ENCODE results near the gene ATP2A3.

Gene ATP2A3

DNA sequence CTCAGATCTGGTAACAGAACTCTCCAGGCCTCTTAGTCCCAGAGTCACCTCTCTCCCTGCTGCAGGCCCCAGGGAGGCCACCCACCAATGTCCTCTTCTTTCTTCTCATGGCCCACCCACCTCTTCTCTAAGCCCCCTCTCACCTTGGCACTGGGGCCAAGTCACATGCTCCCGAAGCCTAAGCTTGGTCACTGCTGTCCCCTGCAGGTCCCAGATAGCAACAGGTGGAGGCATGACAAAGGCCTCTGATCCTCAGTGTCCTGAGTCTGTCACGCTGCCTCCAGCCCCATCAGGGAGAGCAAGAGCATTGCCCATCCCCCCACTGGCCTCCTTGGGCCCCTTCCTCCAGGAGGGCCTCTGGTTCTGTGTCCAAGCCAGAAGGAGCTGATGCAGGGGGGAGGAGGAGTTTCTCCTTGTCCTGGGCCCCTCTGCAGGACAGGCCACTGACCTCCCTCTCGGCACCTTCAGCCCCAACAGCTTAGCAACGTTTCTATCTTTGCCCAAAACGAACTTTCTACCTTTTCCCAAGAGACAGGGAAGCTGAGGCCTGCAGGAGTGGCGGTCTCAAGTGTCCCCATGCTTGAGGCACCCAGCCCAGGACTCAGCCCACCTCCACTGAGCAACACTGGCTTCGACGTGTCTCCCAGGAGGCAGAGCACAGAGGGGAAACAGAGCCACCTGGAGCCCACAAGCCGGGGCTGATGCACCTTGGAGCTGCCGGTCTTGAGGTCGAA, 56.6 kb downstream of the ATP2A3 start:
- Histone ChIP-seq H2BK5ac (ENCODE audit: low read depth, low read length, poor library complexity) (no peak overlapping the region), H4K91ac (ENCODE audit: low read depth, low read length) (no peak overlapping the region), H3K18ac (ENCODE audit: low read length) (no peak overlapping the region), H3K79me2 (ENCODE audit: control insufficient read depth, insufficient read depth, low read length, poor library complexity) (no peaks in the 10 kb centered on the region), H3K79me1 (ENCODE audit: low read length) (no peaks in the 10 kb centered on the region), H3K4me2 (ENCODE audit: low read length) (no peak overlapping the region), H3K14ac (ENCODE audit: low read length) (no peak overlapping the region), H3K9ac (ENCODE audit: low read length) (no peak overlapping the region), H3K27me3 (ENCODE audit: insufficient read depth, low read length) (no peaks in the 10 kb centered on the region), H2AK5ac (ENCODE audit: low read length) (no peak overlapping the region), H3K36me3 (ENCODE audit: control insufficient read depth in 1 of 2, insufficient read depth in 2 of 2, low read length in 2 of 2) (no peaks in the 10 kb centered on the region), H2AFZ (ENCODE audit: insufficient read depth, low read length, poor library complexity) (no peak overlapping the region), H4K8ac (ENCODE audit: low read depth, low read length) (no peak overlapping the region), H3K4ac (ENCODE audit: low read depth, low read length) (no peak overlapping the region), H3K9me3 (ENCODE audit: insufficient read depth, low read depth, low read length) (no peaks in the 10 kb centered on the region), H3K4me3 (ENCODE audit: low read depth, low read length) (no peak overlapping the region), H2BK12ac (ENCODE audit: low read length) (no peak overlapping the region), H2BK120ac (ENCODE audit: insufficient read depth, low read length, poor library complexity) (no peak overlapping the region), H3K4me1 (ENCODE audit: control insufficient read depth in 1 of 2, insufficient read depth in 2 of 2, low read length in 2 of 2) (no peaks in the 10 kb centered on the region), H4K12ac (ENCODE audit: low read depth, low read length) (no peak overlapping the region), H3K23ac (ENCODE audit: low read length) (no peak overlapping the region), H3K27ac (ENCODE audit: low read depth, low read length) (no peak overlapping the region)
- WGBS (ENCODE audit: extremely low coverage, insufficient coverage, insufficient read length): no CpG with 5 or more reads among the region's 11 CpGs
- DNase-seq: no peak

DNA sequence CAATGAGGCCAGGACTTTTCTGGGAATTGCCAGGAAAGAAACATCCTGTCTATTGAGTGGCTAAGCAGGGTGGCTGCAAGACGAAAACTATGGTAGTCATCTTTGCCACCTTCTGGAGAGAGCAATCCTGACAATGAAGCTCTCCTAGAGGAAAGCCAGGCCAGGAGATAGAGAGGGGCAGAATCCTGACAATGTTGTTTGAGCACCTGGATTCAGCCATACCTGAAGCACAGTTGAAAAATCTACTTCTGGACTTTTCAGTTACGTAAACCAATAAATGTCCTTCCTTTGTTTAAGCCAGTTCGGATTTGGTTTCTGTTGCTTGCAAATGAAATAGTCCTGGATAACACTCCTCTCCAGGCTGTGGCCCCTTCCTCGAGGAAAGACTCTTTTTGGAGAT, 57.4 kb downstream of the ATP2A3 start:
- no peak overlapping the region for H3K4me3 ChIP-seq (ENCODE audit: low read depth, low read length)
- H3K79me2 ChIP-seq (ENCODE audit: control insufficient read depth, insufficient read depth, low read length, poor library complexity): no peaks in the 10 kb centered on the region
- WGBS (ENCODE audit: extremely low coverage, insufficient coverage, insufficient read length): no CpG with 5 or more reads among the region's 4 CpGs
- H3K23ac ChIP-seq (ENCODE audit: low read length): no peak overlapping the region
- no peaks in the 10 kb centered on the region for H3K9me3 ChIP-seq (ENCODE audit: insufficient read depth, low read depth, low read length)
- no peaks in the 10 kb centered on the region for H3K79me1 ChIP-seq (ENCODE audit: low read length)
- no peak overlapping the region for H3K14ac ChIP-seq (ENCODE audit: low read length)
- no peak overlapping the region for H3K4me2 ChIP-seq (ENCODE audit: low read length)
- H2AK5ac ChIP-seq (ENCODE audit: low read length): no peak overlapping the region
- no peaks in the 10 kb centered on the region for H3K4me1 ChIP-seq (ENCODE audit: control insufficient read depth in 1 of 2, insufficient read depth in 2 of 2, low read length in 2 of 2)
- no peak overlapping the region for H4K12ac ChIP-seq (ENCODE audit: low read depth, low read length)
- no peak overlapping the region for H2BK5ac ChIP-seq (ENCODE audit: low read depth, low read length, poor library complexity)
- no peak overlapping the region for H2BK120ac ChIP-seq (ENCODE audit: insufficient read depth, low read length, poor library complexity)
- no peak overlapping the region for H3K27ac ChIP-seq (ENCODE audit: low read depth, low read length)
- H4K91ac ChIP-seq (ENCODE audit: low read depth, low read length): no peak overlapping the region
- no peaks in the 10 kb centered on the region for H3K36me3 ChIP-seq (ENCODE audit: control insufficient read depth in 1 of 2, insufficient read depth in 2 of 2, low read length in 2 of 2)
- H3K18ac ChIP-seq (ENCODE audit: low read length): no peak overlapping the region
- DNase-seq: no peak
- no peak overlapping the region for H3K4ac ChIP-seq (ENCODE audit: low read depth, low read length)
- no peaks in the 10 kb centered on the region for H3K27me3 ChIP-seq (ENCODE audit: insufficient read depth, low read length)
- no peak overlapping the region for H2AFZ ChIP-seq (ENCODE audit: insufficient read depth, low read length, poor library complexity)
- H2BK12ac ChIP-seq (ENCODE audit: low read length): no peak overlapping the region
- no peak overlapping the region for H3K9ac ChIP-seq (ENCODE audit: low read length)
- H4K8ac ChIP-seq (ENCODE audit: low read depth, low read length): no peak overlapping the region

DNA sequence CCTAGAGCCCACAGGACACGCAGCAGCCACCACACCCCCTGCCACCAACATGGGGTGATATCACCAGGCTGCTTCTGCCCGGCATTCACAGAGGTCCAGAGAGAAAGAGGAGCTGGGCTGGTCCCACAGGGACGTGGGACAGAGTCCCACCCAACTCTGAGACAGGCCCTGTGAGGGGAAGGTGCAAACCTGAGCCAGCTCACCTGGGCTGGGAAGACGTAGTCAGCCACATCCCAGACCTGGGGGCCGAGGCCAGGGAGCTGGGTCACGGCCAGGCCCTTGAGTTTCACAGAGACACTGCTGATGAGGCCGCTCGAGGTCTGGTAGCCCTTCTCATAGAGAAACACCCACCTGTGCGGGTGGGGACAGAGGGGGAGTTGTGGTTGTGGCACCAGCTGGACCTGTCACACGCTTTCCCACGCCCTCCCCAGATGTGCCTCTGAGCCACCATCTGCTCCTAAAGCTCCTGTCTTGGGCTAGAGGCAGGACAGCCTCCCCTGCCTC, 59.2 kb downstream of the ATP2A3 start:
- Histone ChIP-seq H3K9me3 (ENCODE audit: insufficient read depth, low read depth, low read length) (no peaks in the 10 kb centered on the region), H3K27ac (ENCODE audit: low read depth, low read length) (no peak overlapping the region), H3K18ac (ENCODE audit: low read length) (no peak overlapping the region), H3K4me1 (ENCODE audit: control insufficient read depth in 1 of 2, insufficient read depth in 2 of 2, low read length in 2 of 2) (no peaks in the 10 kb centered on the region), H2BK120ac (ENCODE audit: insufficient read depth, low read length, poor library complexity) (no peak overlapping the region), H2BK5ac (ENCODE audit: low read depth, low read length, poor library complexity) (no peak overlapping the region), H3K4ac (ENCODE audit: low read depth, low read length) (no peak overlapping the region), H2AK5ac (ENCODE audit: low read length) (no peak overlapping the region), H3K79me2 (ENCODE audit: control insufficient read depth, insufficient read depth, low read length, poor library complexity) (no peaks in the 10 kb centered on the region), H3K23ac (ENCODE audit: low read length) (no peak overlapping the region), H4K12ac (ENCODE audit: low read depth, low read length) (no peak overlapping the region), H4K8ac (ENCODE audit: low read depth, low read length) (no peak overlapping the region), H4K91ac (ENCODE audit: low read depth, low read length) (no peak overlapping the region), H3K27me3 (ENCODE audit: insufficient read depth, low read length) (no peaks in the 10 kb centered on the region), H2BK12ac (ENCODE audit: low read length) (no peak overlapping the region), H3K4me3 (ENCODE audit: low read depth, low read length) (no peak overlapping the region), H3K36me3 (ENCODE audit: control insufficient read depth in 1 of 2, insufficient read depth in 2 of 2, low read length in 2 of 2) (no peaks in the 10 kb centered on the region), H3K9ac (ENCODE audit: low read length) (no peak overlapping the region), H3K79me1 (ENCODE audit: low read length) (no peaks in the 10 kb centered on the region), H3K14ac (ENCODE audit: low read length) (no peak overlapping the region), H3K4me2 (ENCODE audit: low read length) (no peak overlapping the region), H2AFZ (ENCODE audit: insufficient read depth, low read length, poor library complexity) (no peak overlapping the region)
- WGBS (ENCODE audit: extremely low coverage, insufficient coverage, insufficient read length): no CpG with 5 or more reads among the region's 11 CpGs
- DNase-seq: no peak

DNA sequence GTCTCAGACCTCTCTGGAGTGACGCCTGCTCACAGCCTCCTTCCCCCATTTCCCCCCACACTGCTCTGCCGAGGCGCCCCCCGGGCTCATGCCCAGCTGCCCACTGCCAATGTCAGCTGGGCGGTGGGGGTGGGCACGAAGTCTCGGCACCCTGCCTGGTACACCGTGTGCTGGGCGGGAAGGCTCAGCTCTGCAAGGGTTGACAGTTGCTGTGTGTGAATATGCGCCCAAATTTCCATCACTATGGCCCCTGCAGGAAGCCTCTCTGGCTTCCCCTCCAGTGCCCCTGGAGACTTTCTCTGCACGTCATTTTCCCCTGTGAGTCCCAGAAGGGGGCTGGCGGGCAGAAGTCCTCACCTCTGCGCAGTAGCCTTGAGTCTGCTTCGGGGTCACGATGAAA, 59.7 kb downstream of the ATP2A3 start:
- Histone ChIP-seq H3K9me3 (ENCODE audit: insufficient read depth, low read depth, low read length) (no peaks in the 10 kb centered on the region), H3K27ac (ENCODE audit: low read depth, low read length) (no peak overlapping the region), H3K79me1 (ENCODE audit: low read length) (no peaks in the 10 kb centered on the region), H2AK5ac (ENCODE audit: low read length) (no peak overlapping the region), H2AFZ (ENCODE audit: insufficient read depth, low read length, poor library complexity) (no peak overlapping the region), H4K12ac (ENCODE audit: low read depth, low read length) (no peak overlapping the region), H2BK120ac (ENCODE audit: insufficient read depth, low read length, poor library complexity) (no peak overlapping the region), H3K4me3 (ENCODE audit: low read depth, low read length) (peak overlapping the region; percentile 19), H2BK5ac (ENCODE audit: low read depth, low read length, poor library complexity) (no peak overlapping the region), H3K14ac (ENCODE audit: low read length) (no peak overlapping the region), H3K4me2 (ENCODE audit: low read length) (no peak overlapping the region), H3K18ac (ENCODE audit: low read length) (no peak overlapping the region), H3K4ac (ENCODE audit: low read depth, low read length) (no peak overlapping the region), H3K23ac (ENCODE audit: low read length) (no peak overlapping the region), H4K8ac (ENCODE audit: low read depth, low read length) (no peak overlapping the region), H4K91ac (ENCODE audit: low read depth, low read length) (no peak overlapping the region), H2BK12ac (ENCODE audit: low read length) (no peak overlapping the region), H3K4me1 (ENCODE audit: control insufficient read depth in 1 of 2, insufficient read depth in 2 of 2, low read length in 2 of 2) (no peaks in the 10 kb centered on the region), H3K36me3 (ENCODE audit: control insufficient read depth in 1 of 2, insufficient read depth in 2 of 2, low read length in 2 of 2) (no peaks in the 10 kb centered on the region), H3K27me3 (ENCODE audit: insufficient read depth, low read length) (no peaks in the 10 kb centered on the region), H3K9ac (ENCODE audit: low read length) (no peak overlapping the region), H3K79me2 (ENCODE audit: control insufficient read depth, insufficient read depth, low read length, poor library complexity) (no peaks in the 10 kb centered on the region)
- no peak for DNase-seq
- WGBS (ENCODE audit: extremely low coverage, insufficient coverage, insufficient read length): no CpG with 5 or more reads among the region's 15 CpGs

Data from trophoblast cell (in vitro differentiated cells and primary cell).